Immature natural killer cell (primary cell): ENCODE measurements around the gene DEFB132. TPM values are rescaled to one million over a fixed set of nuclear protein-coding genes. Genes with fewer than 3 reads are reported as not detected.

Experiments
- DNase-seq, 3 donors: peaks; one replicate each; pipeline ENCODE4 v3.0.0; 2022; ENCODE audit warnings: mixed read lengths in 1 of 3
- H3K27ac Mint-ChIP-seq, 6 donors: one replicate each; pipeline ENCODE4 v1.8.0; 2020; ENCODE audit warnings: mixed read lengths in 6 of 6, mild to moderate bottlenecking in 5 of 6, inconsistent platforms in 4 of 6, moderate library complexity in 3 of 6
- H3K27me3 Mint-ChIP-seq, 3 donors: one replicate each; pipeline ENCODE4 v1.8.0; 2020 to 2021; ENCODE audit warnings: low read depth in 3 of 3, mild to moderate bottlenecking in 3 of 3, mixed read lengths in 3 of 3, moderate library complexity in 3 of 3, inconsistent platforms in 1 of 3
- H3K36me3 Mint-ChIP-seq, 3 donors: one replicate each; pipeline ENCODE4 v1.8.0; 2020; ENCODE audit warnings: mixed read lengths in 3 of 3, inconsistent platforms in 2 of 3, mild to moderate bottlenecking in 2 of 3
- H3K4me1 Mint-ChIP-seq, 2 donors: one replicate each; pipeline ENCODE4 v1.8.0; 2020; ENCODE audit warnings: inconsistent platforms in 2 of 2, mild to moderate bottlenecking in 2 of 2, mixed read lengths in 2 of 2, moderate library complexity in 1 of 2
- H3K4me3 Mint-ChIP-seq, 5 donors: one replicate each; pipeline ENCODE4 v1.8.0; 2020; ENCODE audit warnings: mild to moderate bottlenecking in 5 of 5, mixed read lengths in 5 of 5, inconsistent platforms in 3 of 5, moderate library complexity in 3 of 5
- H3K9me3 Mint-ChIP-seq, 6 donors: one replicate each; pipeline ENCODE4 v1.8.0; 2020; ENCODE audit warnings: mild to moderate bottlenecking in 6 of 6, mixed read lengths in 6 of 6, inconsistent platforms in 4 of 6, moderate library complexity in 3 of 6
- polyA plus RNA-seq, 3 donors: library from polyadenylated mRNA; unstranded; fragments of 300-500 nt; fragmentation: Illumina TruSeq; gene quantifications; one replicate each; pipeline ENCODE4 v1.2.3, GENCODE V29; 2021

Gene DEFB132
- polyA plus RNA-seq, 3 donors from 2014 or later: not detected

GRCh38 chr20:295804-296203 is 38.3 kb downstream of the DEFB132 start:
- Mint-ChIP-seq H3K9me3 (peaks cover 0 to 2% (median 0%) of the 10 kb centered on the region in 6 donors), H3K36me3 (peaks cover 0 to 4% (median 0%) of the 10 kb centered on the region in 3 donors), H3K27ac (peak overlapping the region; percentile 58 to 99 (median 86)), H3K27me3 (peaks cover 14 to 23% (median 22%) of the 10 kb centered on the region in 3 donors), H3K4me1 (peaks cover 42 to 45% of the 10 kb centered on the region in 2 donors), H3K4me3 (peak overlapping the region; percentile 70 to 100 (median 84))
- no peak for DNase-seq

DNA sequence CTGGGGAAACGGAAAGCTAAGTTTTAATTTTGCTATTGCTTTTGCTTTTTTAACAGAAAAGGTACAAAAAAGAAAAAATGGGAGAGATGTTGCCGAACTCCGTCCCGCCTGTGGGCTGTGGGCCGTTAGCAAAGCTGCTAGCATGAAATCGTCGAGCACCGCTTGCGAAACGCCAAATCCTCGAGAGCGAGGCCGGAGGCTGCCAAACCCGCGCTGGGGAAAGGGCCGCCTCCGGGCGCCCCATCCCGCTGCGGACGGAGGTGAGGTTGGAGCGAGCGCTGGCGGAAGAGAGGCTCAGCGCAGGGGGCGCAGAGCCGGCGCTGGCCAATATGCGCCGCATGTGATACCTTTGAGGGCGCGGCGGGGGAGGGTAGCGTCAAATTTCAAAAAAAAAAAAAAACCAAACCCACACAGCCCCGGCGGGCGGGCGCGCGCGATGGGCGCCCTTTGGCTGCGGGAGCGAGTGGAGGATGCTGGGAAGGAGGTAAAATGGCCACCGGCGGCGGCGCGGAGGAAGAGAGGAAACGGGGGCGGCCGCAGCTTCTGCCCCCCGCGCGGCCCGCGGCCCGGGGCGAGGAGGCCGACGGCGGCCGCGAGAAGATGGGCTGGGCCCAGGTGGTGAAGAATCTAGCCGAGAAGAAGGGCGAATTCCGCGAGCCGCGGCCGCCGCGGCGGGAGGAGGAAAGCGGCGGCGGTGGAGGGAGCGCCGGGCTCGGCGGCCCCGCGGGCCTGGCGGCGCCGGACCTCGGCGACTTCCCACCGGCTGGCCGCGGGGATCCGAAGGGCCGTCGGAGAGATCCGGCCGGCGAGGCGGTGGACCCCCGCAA is 39.8 kb downstream of the DEFB132 start, which contains the start of gene ZCCHC3:
ZCCHC3 (plus strand) TSS at position 473 of the 827 bp plus-strand sequence; CDS start at position 490, 17 bp downstream.
- peaks cover 0 to 3% (median 0%) of the 10 kb centered on the region in 6 donors for H3K9me3 Mint-ChIP-seq
- H3K36me3 Mint-ChIP-seq: peaks cover 0 to 6% (median 2%) of the 10 kb centered on the region in 3 donors

DNA sequence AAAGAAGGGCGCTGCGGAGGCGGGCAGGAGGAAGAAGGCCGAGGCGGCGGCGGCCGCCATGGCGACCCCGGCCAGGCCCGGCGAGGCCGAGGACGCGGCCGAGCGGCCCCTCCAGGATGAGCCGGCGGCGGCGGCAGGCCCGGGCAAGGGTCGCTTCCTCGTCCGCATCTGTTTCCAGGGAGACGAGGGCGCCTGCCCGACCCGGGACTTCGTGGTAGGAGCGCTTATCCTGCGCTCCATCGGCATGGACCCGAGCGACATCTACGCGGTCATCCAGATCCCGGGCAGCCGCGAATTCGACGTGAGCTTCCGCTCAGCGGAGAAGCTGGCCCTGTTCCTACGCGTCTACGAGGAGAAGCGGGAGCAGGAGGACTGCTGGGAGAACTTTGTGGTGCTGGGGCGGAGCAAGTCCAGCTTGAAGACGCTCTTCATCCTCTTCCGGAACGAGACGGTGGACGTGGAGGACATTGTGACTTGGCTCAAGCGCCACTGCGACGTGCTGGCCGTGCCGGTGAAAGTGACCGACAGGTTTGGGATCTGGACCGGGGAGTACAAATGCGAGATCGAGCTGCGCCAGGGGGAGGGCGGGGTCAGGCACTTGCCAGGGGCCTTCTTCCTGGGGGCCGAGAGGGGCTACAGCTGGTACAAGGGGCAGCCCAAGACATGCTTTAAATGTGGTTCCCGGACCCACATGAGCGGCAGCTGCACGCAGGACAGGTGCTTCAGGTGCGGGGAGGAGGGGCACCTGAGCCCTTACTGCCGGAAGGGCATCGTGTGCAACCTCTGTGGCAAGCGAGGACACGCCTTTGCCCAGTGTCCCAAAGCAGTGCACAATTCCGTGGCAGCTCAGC is 40.6 kb downstream of the DEFB132 start:
- Mint-ChIP-seq H3K27me3 (peaks cover 12 to 23% (median 22%) of the 10 kb centered on the region in 3 donors), H3K9me3 (peaks cover 0 to 3% (median 0%) of the 10 kb centered on the region in 6 donors), H3K27ac (peak overlapping the region; percentile 96 to 100 (median 97)), H3K4me1 (peaks cover 42 to 45% of the 10 kb centered on the region in 2 donors), H3K4me3 (peak overlapping the region; percentile 99 to 100 (median 100)), H3K36me3 (peaks cover 0 to 7% (median 4%) of the 10 kb centered on the region in 3 donors)
- DNase-seq: peak; percentile 34 to 45 (median 35)

More for the DNA sequence above, 39.8 kb downstream of the DEFB132 start, which contains the start of gene ZCCHC3:
- Mint-ChIP-seq H3K27ac (peak within 1 kb of the TSS; percentile 96 to 100 (median 98)), H3K4me3 (peak within 1 kb of the TSS; percentile 99 to 100 (median 100)), H3K27me3 (peaks cover 15 to 23% (median 22%) of the 10 kb centered on the region in 3 donors), H3K4me1 (peaks cover 42 to 45% of the 10 kb centered on the region in 2 donors)
- peak; percentile 84 to 86 (median 85) for DNase-seq

GRCh38 chr20:298776-299391 is 41.4 kb downstream of the DEFB132 start:
- H3K36me3 Mint-ChIP-seq: peaks cover 0 to 7% (median 4%) of the 10 kb centered on the region in 3 donors
- peaks cover 42 to 45% of the 10 kb centered on the region in 2 donors for H3K4me1 Mint-ChIP-seq
- peaks cover 12 to 22% (median 19%) of the 10 kb centered on the region in 3 donors for H3K27me3 Mint-ChIP-seq
- peak in 1 of 3 donors; percentile 19 for DNase-seq
- peaks cover 0 to 3% (median 0%) of the 10 kb centered on the region in 6 donors for H3K9me3 Mint-ChIP-seq
- H3K27ac Mint-ChIP-seq: peak overlapping the region; percentile 96 to 100 (median 97)
- peak overlapping the region; percentile 99 to 100 (median 100) for H3K4me3 Mint-ChIP-seq

DNA sequence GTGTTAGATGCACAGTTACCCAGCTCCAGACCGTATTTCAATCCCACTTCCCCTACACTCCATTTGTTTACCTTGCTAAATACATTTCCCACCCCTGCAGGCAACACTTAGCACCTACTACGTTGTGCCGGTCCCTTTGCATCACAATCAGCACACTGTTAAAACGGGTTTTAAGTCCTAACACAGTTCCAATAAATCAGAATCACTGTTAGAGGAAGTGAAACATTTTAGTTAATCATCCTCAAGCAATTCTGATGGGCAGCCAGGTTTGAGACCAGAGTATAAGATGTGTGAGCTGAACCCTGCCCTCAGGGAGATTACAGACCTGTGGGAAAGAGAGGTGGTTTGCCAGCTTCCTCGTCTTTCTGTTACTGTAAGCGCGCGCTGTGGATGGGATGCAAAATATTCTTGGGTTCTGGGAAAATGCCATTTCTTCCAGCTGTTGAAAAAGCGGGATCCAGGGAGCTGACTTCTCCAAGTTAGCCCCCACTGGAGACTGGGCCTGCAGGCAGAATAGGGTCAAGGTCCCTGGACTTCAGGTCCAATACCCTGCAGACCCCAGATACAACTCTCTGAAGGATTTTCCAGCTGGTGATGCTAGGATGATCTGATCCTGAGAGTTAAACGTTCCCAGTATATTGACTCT is 42.9 kb downstream of the DEFB132 start:
- no peak for DNase-seq
- Mint-ChIP-seq H3K27me3 (peaks cover 12 to 22% (median 19%) of the 10 kb centered on the region in 3 donors), H3K4me1 (peaks cover 42 to 45% of the 10 kb centered on the region in 2 donors), H3K36me3 (peaks cover 0 to 7% (median 4%) of the 10 kb centered on the region in 3 donors), H3K4me3 (peak overlapping the region; percentile 31 to 100 (median 65)), H3K27ac (peak overlapping the region; percentile 43 to 97 (median 77)), H3K9me3 (peaks cover 0 to 3% (median 0%) of the 10 kb centered on the region in 6 donors)

DNA sequence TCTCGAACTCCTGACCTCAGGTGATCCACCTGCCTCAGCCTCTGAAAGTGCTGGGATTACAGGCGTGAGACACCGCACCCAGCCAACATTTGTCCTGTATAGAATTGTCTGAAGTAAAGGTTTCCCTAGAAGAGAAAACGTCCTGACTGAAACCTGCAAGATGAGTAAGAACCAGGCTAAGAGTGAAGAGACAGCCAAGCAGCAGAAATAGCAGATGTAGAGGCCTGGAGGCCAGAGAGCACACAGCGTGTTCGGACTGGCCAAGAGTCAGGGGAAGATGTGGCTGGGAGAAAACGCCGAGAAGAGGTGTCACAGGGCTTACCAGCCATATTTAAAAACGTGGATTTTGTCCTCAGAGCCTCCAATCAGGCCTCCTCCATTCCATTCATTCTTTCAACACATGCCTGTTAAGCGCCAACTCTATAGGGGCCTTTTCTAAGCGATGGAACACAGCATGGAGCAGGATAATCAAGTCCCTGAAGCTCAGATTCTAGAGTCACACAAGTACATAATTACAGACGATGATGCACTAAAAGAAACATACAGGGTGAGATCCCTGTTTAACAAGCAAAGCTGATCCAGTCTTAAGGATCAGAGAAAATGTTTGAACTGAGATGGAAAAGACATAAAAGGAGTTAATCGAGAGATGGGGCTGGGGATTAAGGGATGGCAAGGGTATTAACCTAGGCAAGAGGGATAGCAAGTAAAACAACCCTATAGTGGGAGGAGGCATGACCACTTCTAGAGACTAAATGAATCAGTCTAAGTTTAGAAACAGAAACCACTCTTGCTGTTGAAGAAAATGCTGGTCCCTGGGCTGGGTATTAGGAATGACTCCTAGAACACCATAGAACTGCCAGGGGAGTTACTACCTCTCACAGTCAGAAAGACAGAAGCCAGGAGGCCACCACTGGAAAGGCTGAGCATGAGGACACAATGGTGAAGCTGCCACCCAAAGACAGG is 44.6 kb downstream of the DEFB132 start:
- Mint-ChIP-seq H3K27ac (peak overlapping the region in 3 of 6 donors; percentile 5 to 41 (median 36)), H3K9me3 (peaks cover 0 to 3% (median 0%) of the 10 kb centered on the region in 6 donors), H3K36me3 (peaks cover 0 to 11% (median 4%) of the 10 kb centered on the region in 3 donors), H3K4me3 (no peak overlapping the region), H3K4me1 (peaks cover 27 to 29% of the 10 kb centered on the region in 2 donors), H3K27me3 (peaks cover 9 to 12% (median 11%) of the 10 kb centered on the region in 3 donors)
- no peak for DNase-seq

DNA sequence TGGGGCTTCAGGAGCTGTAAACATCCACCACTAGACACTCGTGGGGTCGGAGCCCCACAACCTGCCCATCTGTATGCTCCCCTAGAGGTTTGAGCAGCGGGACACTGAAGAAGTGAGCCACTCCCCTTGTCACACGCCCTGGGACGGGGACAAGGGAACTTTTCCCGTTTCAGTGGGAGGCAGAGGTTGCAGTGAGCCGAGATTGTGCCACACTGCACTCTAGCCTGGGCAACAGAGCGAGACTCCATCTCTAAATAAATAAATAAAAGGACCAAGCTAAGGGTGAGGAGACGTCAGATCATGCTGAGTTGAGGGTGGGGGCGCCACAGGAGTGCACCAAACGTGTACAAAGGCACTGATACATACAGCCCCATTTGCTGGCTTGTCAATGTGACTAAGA is 48.2 kb downstream of the DEFB132 start:
- peaks cover 0 to 1% (median 0%) of the 10 kb centered on the region in 6 donors for H3K9me3 Mint-ChIP-seq
- H3K4me3 Mint-ChIP-seq: no peak overlapping the region
- H3K36me3 Mint-ChIP-seq: peaks cover 0 to 7% (median 4%) of the 10 kb centered on the region in 3 donors
- no peak overlapping the region for H3K27ac Mint-ChIP-seq
- H3K27me3 Mint-ChIP-seq: peaks cover 3 to 8% (median 3%) of the 10 kb centered on the region in 3 donors
- H3K4me1 Mint-ChIP-seq: peaks cover 13 to 16% of the 10 kb centered on the region in 2 donors
- no peak for DNase-seq

DNA sequence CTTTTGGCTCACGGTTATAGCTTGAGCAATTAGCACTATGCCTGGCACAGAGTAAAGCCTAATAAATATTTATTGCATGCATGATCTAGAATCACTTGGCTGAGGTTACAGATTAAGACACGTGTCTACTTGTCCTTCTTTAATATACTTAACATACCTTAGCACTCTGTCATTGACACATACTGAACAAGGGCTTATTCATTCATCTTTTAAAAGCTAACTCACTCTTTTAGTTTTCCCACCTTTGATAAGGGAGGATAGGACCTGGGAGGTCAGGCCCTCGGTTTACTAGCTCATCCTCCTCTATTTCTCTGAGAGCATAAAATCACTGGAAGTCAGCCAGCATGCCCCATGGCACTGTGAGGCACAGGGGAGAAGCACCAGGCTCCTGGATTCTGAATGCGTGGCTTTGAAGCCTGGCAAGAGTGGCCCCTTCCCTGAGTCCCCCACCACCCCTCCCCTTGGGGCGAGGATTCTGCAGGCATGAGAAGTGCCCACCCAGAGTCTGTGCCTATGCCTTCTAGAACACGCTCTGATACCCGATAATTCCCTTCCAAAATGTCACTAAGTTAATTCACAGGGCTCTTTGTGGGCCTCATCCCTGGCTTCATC is 51.0 kb downstream of the DEFB132 start:
- no peak for DNase-seq
- Mint-ChIP-seq H3K36me3 (peaks cover 0 to 3% (median 0%) of the 10 kb centered on the region in 3 donors), H3K27ac (peak overlapping the region in 1 of 6 donors; percentile 40), H3K4me3 (no peak overlapping the region), H3K9me3 (no peaks in the 10 kb centered on the region), H3K4me1 (peaks cover 15 to 23% of the 10 kb centered on the region in 2 donors), H3K27me3 (peaks cover 3 to 6% (median 5%) of the 10 kb centered on the region in 3 donors)

DNA sequence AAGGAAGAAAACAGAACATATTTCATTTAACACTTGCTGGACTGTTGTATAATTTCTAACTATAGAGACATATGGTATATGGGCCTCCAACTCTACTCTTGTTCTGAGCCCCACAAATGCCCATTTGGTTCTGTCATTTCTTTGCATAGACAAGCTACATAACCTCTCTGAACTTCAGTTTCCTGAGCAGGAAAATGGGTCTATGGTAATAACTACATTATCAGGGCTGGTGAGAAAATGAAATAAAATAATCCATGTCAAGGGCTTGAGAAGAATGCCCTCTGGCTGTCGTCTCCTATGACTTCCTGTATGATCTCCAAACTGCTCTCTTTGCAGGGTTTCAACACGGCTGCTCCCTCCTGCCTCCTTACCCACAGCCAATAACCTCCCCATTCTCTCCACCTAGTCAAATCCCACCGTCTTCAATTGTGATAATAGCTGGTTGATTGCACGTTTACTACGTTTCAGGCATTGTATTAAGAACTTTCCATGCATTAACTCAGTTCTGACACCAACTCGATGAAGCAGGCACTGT is 51.8 kb downstream of the DEFB132 start:
- no peaks in the 10 kb centered on the region for H3K9me3 Mint-ChIP-seq
- H3K27ac Mint-ChIP-seq: peak overlapping the region in 4 of 6 donors; percentile 17 to 78 (median 62)
- peaks cover 15 to 23% of the 10 kb centered on the region in 2 donors for H3K4me1 Mint-ChIP-seq
- H3K4me3 Mint-ChIP-seq: peak overlapping the region; percentile 27 to 52 (median 49)
- DNase-seq: no peak
- peaks cover 0 to 3% (median 0%) of the 10 kb centered on the region in 3 donors for H3K36me3 Mint-ChIP-seq
- H3K27me3 Mint-ChIP-seq: peaks cover 3 to 6% (median 5%) of the 10 kb centered on the region in 3 donors

DNA sequence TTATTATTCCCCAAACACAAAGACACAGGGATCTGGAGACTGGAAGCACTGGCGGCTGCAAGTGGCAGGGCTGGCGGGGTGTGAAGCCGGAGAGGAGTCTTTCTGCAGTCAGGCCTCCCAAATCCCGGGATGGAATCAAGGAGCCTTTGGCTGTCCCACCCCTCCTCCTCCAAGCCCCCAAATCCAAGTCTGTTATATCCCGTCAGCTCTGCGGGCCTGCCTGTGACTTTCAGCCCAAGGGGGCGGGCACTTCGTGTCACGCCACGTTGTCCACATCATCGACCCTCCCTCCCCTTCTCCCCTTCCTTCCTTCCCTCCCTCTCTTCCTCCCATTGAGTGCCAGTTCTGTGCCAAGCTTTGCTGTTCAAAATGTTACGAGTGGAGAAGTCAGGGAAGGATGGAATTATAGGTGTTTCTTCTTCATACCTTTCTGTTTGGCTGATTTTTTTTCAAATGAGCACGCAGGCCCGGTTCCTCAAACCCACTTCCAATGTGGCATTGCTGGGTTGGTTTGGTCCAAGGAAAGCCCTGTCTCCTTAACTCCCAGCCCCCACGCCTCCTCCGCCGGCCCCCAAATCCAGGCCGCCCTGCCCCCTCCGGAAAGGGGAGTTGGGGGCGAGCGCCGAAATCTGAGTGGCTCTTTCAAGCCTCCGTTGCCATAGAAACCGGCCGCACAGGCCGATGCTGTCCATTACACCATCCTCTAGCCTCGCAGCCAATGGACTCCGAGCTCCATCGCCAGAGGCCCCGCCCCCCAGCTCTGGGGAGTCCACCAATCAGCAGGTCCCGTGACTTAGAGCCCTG is 52.5 kb downstream of the DEFB132 start:
- Mint-ChIP-seq H3K9me3 (no peaks in the 10 kb centered on the region), H3K4me3 (peak overlapping the region; percentile 78 to 87 (median 82)), H3K27me3 (peaks cover 3 to 6% (median 5%) of the 10 kb centered on the region in 3 donors), H3K4me1 (peaks cover 15 to 23% of the 10 kb centered on the region in 2 donors), H3K36me3 (peaks cover 0 to 3% (median 0%) of the 10 kb centered on the region in 3 donors), H3K27ac (peak overlapping the region; percentile 57 to 91 (median 72))
- peak; percentile 79 to 83 (median 80) for DNase-seq
